HCT116 (cell line): ENCODE measurements around the gene SPEM1. TPM values are rescaled to one million over a fixed set of nuclear protein-coding genes. Genes with fewer than 3 reads are reported as not detected.

Source experiments
- ATAC-seq: fragments of 200-7000 bp; cut with Tn5 transposase; 2 replicates; pipeline ENCODE4 v1.9.1; 2020; ENCODE audit warnings: mild to moderate bottlenecking, moderate library complexity
- BruUV-seq: library from RNA; stranded (reverse); fragments of 400-500 nt; replicated peaks from 2 replicates; lab custom pipeline; 2021; lab: Mats Ljungman, UMichigan
- CTCF ChIA-PET: fragments of 300-600 bp; sonication (Branson Sonifier 250); formaldehyde crosslinking; loops from one replicate; lab custom pipeline; 2021; ENCODE audit warnings: antibody characterized with exemption; lab: Charles Lee
- POLR2A ChIA-PET: fragments of 300-600, 350-600 bp; sonication (Branson Sonifier 250); formaldehyde crosslinking; loops from one replicate; lab custom pipeline; 2021; ENCODE audit warnings: antibody characterized with exemption; lab: Charles Lee
- RAD21 ChIA-PET, 2 experiments: fragments of 300-600 bp; sonication (Branson Sonifier 250); formaldehyde crosslinking; loops; one replicate each; lab custom pipeline; 2023; ENCODE audit warnings: low total read pairs in 2 of 2; ENCODE audit not compliant: uncharacterized antibody in 2 of 2, unreplicated experiment in 2 of 2, low non-redundant PET in 1 of 2; lab: Charles Lee
- DNase-seq: peaks from one replicate; pipeline ENCODE4 v3.0.0-alpha.2; 2010; ENCODE audit warnings: low read depth, low spot score
- H2AFZ ChIP-seq: fragments of 200-600 bp; shearing (Covaris generic), sonication (generic); 2 replicates; pipeline ENCODE4 v1.6.1; 2017; ENCODE audit warnings: low read depth, mixed run types, mixed read lengths, antibody characterized with exemption, low read length; ENCODE audit not compliant: poor library complexity, severe bottlenecking
- H3K27ac ChIP-seq: 2 replicates; pipeline ENCODE4 v1.5.1; 2012; ENCODE audit warnings: low read depth, low read length
- H3K27me3 ChIP-seq: fragments of 200-600 bp; sonication (generic); 2 replicates; pipeline ENCODE4 v1.6.1; 2016; ENCODE audit warnings: mixed run types, low read length, mixed read lengths; ENCODE audit not compliant: insufficient read depth
- H3K36me3 ChIP-seq, 2 experiments: fragments of 200-500 bp in 1 of 2; fragments of 200-600 bp in 1 of 2; sonication (Bioruptor generic) in 1 of 2; sonication (generic) in 1 of 2; 2 replicates each; pipeline versions ENCODE4 v1.5.1 to v1.6.1; 2014 to 2016; ENCODE audit warnings: low read length in 2 of 2, inconsistent platforms in 1 of 2, mixed read lengths in 1 of 2, mixed run types in 1 of 2; ENCODE audit not compliant: insufficient read depth in 2 of 2, control insufficient read depth in 1 of 2
- H3K4me1 ChIP-seq, 2 experiments: fragments of 200-600 bp in 1 of 2; sonication (generic) in 1 of 2; 2 replicates each; pipeline versions ENCODE4 v1.5.1 to v1.6.1; 2012 to 2017; ENCODE audit warnings: low read length in 2 of 2, inconsistent platforms in 1 of 2, mild to moderate bottlenecking in 1 of 2, mixed read lengths in 1 of 2, mixed run types in 1 of 2, moderate library complexity in 1 of 2; ENCODE audit not compliant: insufficient read depth in 2 of 2, control insufficient read depth in 1 of 2
- H3K4me2 ChIP-seq: fragments of 200-600 bp; sonication (generic); 2 replicates; pipeline ENCODE4 v1.6.1; 2017; ENCODE audit warnings: mixed run types, low read length, mixed read lengths
- H3K4me3 ChIP-seq, 2 experiments: fragments of 200-600 bp in 1 of 2; sonication (generic) in 1 of 2; replicated peaks in 1 of 2; 2 replicates each; pipeline ENCODE4 v1.5.1; 2011 to 2016; ENCODE audit warnings: low read length in 2 of 2, control low read depth in 1 of 2, low read depth in 1 of 2, mild to moderate bottlenecking in 1 of 2, mixed read lengths in 1 of 2, mixed run types in 1 of 2
- H3K79me2 ChIP-seq: fragments of 200-600 bp; sonication (generic); 2 replicates; pipeline ENCODE4 v1.6.1; 2017; ENCODE audit warnings: mild to moderate bottlenecking, mixed run types, low read length, moderate library complexity, mixed read lengths; ENCODE audit not compliant: insufficient read depth
- H3K9ac ChIP-seq: fragments of 200-600 bp; sonication (generic); 2 replicates; pipeline ENCODE4 v1.6.1; 2016; ENCODE audit warnings: low read length, mixed read lengths
- H3K9me2 ChIP-seq: fragments of 200-600 bp; sonication (generic), shearing (Covaris generic); 2 replicates; pipeline ENCODE4 v1.6.1; 2017; ENCODE audit warnings: mixed run types, mild to moderate bottlenecking, moderate library complexity; ENCODE audit not compliant: insufficient read depth
- H3K9me3 ChIP-seq, 2 experiments: fragments of 200-500 bp in 1 of 2; fragments of 200-600 bp in 1 of 2; sonication (Bioruptor generic) in 1 of 2; sonication (generic) in 1 of 2; 2 replicates each; pipeline ENCODE4 v1.6.1; 2014 to 2017; ENCODE audit warnings: low read length in 2 of 2, mixed read lengths in 2 of 2, inconsistent platforms in 1 of 2, low read depth in 1 of 2, mild to moderate bottlenecking in 1 of 2, mixed run types in 1 of 2, moderate library complexity in 1 of 2; ENCODE audit not compliant: control insufficient read depth in 1 of 2, insufficient read depth in 1 of 2
- H4K20me1 ChIP-seq: fragments of 200-600 bp; sonication (generic), shearing (Covaris generic); 2 replicates; pipeline ENCODE4 v1.6.1; 2017; ENCODE audit warnings: mixed run types, mild to moderate bottlenecking, moderate library complexity; ENCODE audit not compliant: insufficient read depth
- CBX3 ChIP-seq: IDR thresholded peaks from 2 replicates; pipeline ENCODE4 v1.6.1; 2012; ENCODE audit warnings: low read depth
- CEBPB ChIP-seq: IDR thresholded peaks from 2 replicates; pipeline ENCODE4 v1.6.1; 2012; ENCODE audit warnings: low read depth
- EGR1 ChIP-seq: IDR thresholded peaks from 2 replicates; pipeline ENCODE4 v1.6.1; 2012; ENCODE audit warnings: low read depth
- ELF1 ChIP-seq: IDR thresholded peaks from 2 replicates; pipeline ENCODE4 v1.6.1; 2012; ENCODE audit warnings: low read depth, borderline replicate concordance
- EZH2 ChIP-seq: fragments of 200-600 bp; sonication (generic); IDR thresholded peaks from 2 replicates; pipeline ENCODE4 v1.6.1; 2017; ENCODE audit warnings: antibody characterized with exemption, mixed run types
- EZH2phosphoT487 ChIP-seq: fragments of 200-600 bp; IDR thresholded peaks from 2 replicates; pipeline ENCODE4 v1.6.1; 2018; ENCODE audit warnings: antibody characterized with exemption, borderline replicate concordance
- FOSL1 ChIP-seq: IDR thresholded peaks from 2 replicates; pipeline ENCODE4 v1.6.1; 2012; ENCODE audit warnings: low read depth
- JUND ChIP-seq: IDR thresholded peaks from 2 replicates; pipeline ENCODE4 v1.6.1; 2012
- POLR2AphosphoS5 ChIP-seq: IDR thresholded peaks from 2 replicates; pipeline ENCODE4 v1.6.1; 2011; ENCODE audit warnings: mild to moderate bottlenecking, low read depth, low read length, moderate library complexity
- RAD21 ChIP-seq: IDR thresholded peaks from 2 replicates; pipeline ENCODE4 v1.6.1; 2012; ENCODE audit warnings: low read depth, mild to moderate bottlenecking
- SIN3A ChIP-seq: IDR thresholded peaks from 2 replicates; pipeline ENCODE4 v1.6.1; 2012; ENCODE audit warnings: low read depth
- SP1 ChIP-seq: IDR thresholded peaks from 2 replicates; pipeline ENCODE4 v1.6.1; 2012; ENCODE audit warnings: low read depth
- SRF ChIP-seq: IDR thresholded peaks from 2 replicates; pipeline ENCODE4 v1.6.1; 2012; ENCODE audit warnings: low read depth
- TCF7L2 ChIP-seq: IDR thresholded peaks from 2 replicates; pipeline ENCODE4 v1.7.0; 2011; ENCODE audit warnings: borderline replicate concordance, inconsistent platforms; ENCODE audit not compliant: insufficient read depth, insufficient read length; ENCODE audit errors: extremely low read depth
- YY1 ChIP-seq: IDR thresholded peaks from 2 replicates; pipeline ENCODE4 v1.6.1; 2011; ENCODE audit warnings: low read length, low read depth, moderate library complexity, mild to moderate bottlenecking; ENCODE audit not compliant: insufficient replicate concordance; ENCODE audit errors: extremely low read depth
- ZFX ChIP-seq: fragments of 450-650 bp; IDR thresholded peaks from 2 replicates; pipeline ENCODE4 v1.6.1; 2017
- ZNF274 ChIP-seq: fragments of 200-500 bp; sonication (Bioruptor generic); IDR thresholded peaks from 2 replicates; pipeline ENCODE4 v1.6.1; 2014; ENCODE audit warnings: mild to moderate bottlenecking, low read depth, low read length, inconsistent platforms
- intact Hi-C: fragments of 100-400 bp; cut with micrococcal nuclease; formaldehyde crosslinking; loops from 2 replicates; pipeline ENCODE4 v1.10.0; 2022
- total RNA-seq: library from RNA; stranded (reverse); gene quantifications from one replicate; pipeline ENCODE4 v1.2.1, GENCODE V29; 2021; ENCODE audit not compliant: unreplicated experiment
- TF ChIP-seq, protein P1 (sequence below): IDR thresholded peaks from 2 replicates; pipeline ENCODE4 v1.6.1; 2011; ENCODE audit warnings: mild to moderate bottlenecking, low read length, moderate library complexity; ENCODE audit not compliant: insufficient replicate concordance; ENCODE audit errors: extremely low read depth
- TF ChIP-seq, protein P2 (sequence below): IDR thresholded peaks from 2 replicates; pipeline ENCODE4 v1.6.1; 2012
- TF ChIP-seq, protein P3 (sequence below), 3 experiments: fragments of 200-600 bp in 1 of 3; sonication (generic) in 1 of 3; IDR thresholded peaks in 2 of 3; conservative IDR thresholded peaks in 1 of 3; 2 replicates each; pipeline ENCODE4 v1.5.1; 2012 to 2017; ENCODE audit warnings: low read depth in 2 of 3, low read length in 2 of 3, antibody characterized with exemption in 1 of 3, borderline replicate concordance in 1 of 3, control low read depth in 1 of 3, mild to moderate bottlenecking in 1 of 3, mixed read lengths in 1 of 3, mixed run types in 1 of 3, moderate library complexity in 1 of 3; ENCODE audit not compliant: insufficient read depth in 1 of 3

The SPEM1 gene
- total RNA-seq, 1 experiment from 2014 or later, result 0.32 TPM

DNA sequence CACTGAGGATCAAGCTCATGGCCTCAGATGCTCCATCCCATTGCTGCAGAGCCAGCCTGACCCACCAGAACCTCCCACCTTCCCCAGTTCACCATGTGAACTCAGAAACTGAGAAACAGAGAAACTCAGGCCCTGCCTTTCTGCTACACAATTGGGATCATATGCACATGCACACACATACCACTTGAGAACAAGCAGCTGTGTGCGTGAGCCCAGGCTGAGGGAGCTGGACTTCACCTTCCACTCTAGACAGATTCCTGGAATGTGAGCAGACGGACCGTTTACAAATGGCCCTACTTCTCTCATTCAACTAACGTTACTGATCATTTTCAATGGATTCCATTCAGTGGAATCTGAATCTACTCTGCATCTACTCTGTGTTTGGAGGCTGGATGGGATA is 3.6 kb downstream of the SPEM1 start:
- RAD21 ChIA-PET, result no interaction called here
- H3K4me1 ChIP-seq, result no peaks in the 10 kb centered on the region
- no peaks in the 10 kb centered on the region for H3K9me3 ChIP-seq
- no peak overlapping the region for H2AFZ ChIP-seq
- DNase-seq (no peak), ATAC-seq (no peak)
- H4K20me1 ChIP-seq, result no peaks in the 10 kb centered on the region
- POLR2A ChIA-PET, result no interaction called here
- TF ChIP-seq CEBPB, result no peak
- no peak for TF ChIP-seq SRF
- no peak for TF ChIP-seq EGR1
- TF ChIP-seq TCF7L2, result no peak
- no peak for TF ChIP-seq POLR2AphosphoS5
- TF ChIP-seq, protein P1, sequence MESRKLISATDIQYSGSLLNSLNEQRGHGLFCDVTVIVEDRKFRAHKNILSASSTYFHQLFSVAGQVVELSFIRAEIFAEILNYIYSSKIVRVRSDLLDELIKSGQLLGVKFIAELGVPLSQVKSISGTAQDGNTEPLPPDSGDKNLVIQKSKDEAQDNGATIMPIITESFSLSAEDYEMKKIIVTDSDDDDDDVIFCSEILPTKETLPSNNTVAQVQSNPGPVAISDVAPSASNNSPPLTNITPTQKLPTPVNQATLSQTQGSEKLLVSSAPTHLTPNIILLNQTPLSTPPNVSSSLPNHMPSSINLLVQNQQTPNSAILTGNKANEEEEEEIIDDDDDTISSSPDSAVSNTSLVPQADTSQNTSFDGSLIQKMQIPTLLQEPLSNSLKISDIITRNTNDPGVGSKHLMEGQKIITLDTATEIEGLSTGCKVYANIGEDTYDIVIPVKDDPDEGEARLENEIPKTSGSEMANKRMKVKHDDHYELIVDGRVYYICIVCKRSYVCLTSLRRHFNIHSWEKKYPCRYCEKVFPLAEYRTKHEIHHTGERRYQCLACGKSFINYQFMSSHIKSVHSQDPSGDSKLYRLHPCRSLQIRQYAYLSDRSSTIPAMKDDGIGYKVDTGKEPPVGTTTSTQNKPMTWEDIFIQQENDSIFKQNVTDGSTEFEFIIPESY, result no peak
- TF ChIP-seq, protein P2, sequence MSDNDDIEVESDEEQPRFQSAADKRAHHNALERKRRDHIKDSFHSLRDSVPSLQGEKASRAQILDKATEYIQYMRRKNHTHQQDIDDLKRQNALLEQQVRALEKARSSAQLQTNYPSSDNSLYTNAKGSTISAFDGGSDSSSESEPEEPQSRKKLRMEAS, result no peak
- TF ChIP-seq, protein P3, sequence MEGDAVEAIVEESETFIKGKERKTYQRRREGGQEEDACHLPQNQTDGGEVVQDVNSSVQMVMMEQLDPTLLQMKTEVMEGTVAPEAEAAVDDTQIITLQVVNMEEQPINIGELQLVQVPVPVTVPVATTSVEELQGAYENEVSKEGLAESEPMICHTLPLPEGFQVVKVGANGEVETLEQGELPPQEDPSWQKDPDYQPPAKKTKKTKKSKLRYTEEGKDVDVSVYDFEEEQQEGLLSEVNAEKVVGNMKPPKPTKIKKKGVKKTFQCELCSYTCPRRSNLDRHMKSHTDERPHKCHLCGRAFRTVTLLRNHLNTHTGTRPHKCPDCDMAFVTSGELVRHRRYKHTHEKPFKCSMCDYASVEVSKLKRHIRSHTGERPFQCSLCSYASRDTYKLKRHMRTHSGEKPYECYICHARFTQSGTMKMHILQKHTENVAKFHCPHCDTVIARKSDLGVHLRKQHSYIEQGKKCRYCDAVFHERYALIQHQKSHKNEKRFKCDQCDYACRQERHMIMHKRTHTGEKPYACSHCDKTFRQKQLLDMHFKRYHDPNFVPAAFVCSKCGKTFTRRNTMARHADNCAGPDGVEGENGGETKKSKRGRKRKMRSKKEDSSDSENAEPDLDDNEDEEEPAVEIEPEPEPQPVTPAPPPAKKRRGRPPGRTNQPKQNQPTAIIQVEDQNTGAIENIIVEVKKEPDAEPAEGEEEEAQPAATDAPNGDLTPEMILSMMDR (IDR thresholded peaks at IDR 0.05 in 2 of 3, conservative IDR thresholded peaks at IDR 0.05 in 1 of 3; ENCODE audit: borderline replicate concordance in 1 of 3, insufficient read depth in 1 of 3, low read depth in 2 of 3, low read length in 2 of 3), result no peak
- TF ChIP-seq ZFX, result no peak
- TF ChIP-seq CBX3, result no peak
- no peak for TF ChIP-seq EZH2
- TF ChIP-seq EZH2phosphoT487, result no peak
- TF ChIP-seq SIN3A, result no peak
- TF ChIP-seq SP1, result no peak
- no peak for TF ChIP-seq ZNF274
- TF ChIP-seq JUND, result no peak
- no peak for TF ChIP-seq ELF1
- TF ChIP-seq FOSL1, result no peak
- TF ChIP-seq RAD21, result no peak
- no peak for TF ChIP-seq YY1
- H3K36me3 ChIP-seq, result no peaks in the 10 kb centered on the region
- no peak overlapping the region for H3K27ac ChIP-seq
- H3K4me3 ChIP-seq, result no peak overlapping the region
- no TSS peak for BruUV-seq
- no peak overlapping the region for H3K4me2 ChIP-seq
- CTCF ChIA-PET, result no interaction called here
- no peak overlapping the region for H3K9ac ChIP-seq
- intact Hi-C loops, result no loop called here
- no peaks in the 10 kb centered on the region for H3K9me2 ChIP-seq
- H3K27me3 ChIP-seq, result no peaks in the 10 kb centered on the region
- H3K79me2 ChIP-seq, result no peaks in the 10 kb centered on the region
